H9 (cell line): ENCODE results near the gene BSG. TPM values are rescaled to one million over a fixed set of nuclear protein-coding genes. Genes with fewer than 3 reads are reported as not detected.

Experiments
- DNase-seq: peaks from one replicate; pipeline ENCODE4 v3.0.0-alpha.2; 2017
- H2AFZ ChIP-seq: one replicate; pipeline ENCODE4 v1.6.1; 2013; ENCODE audit warnings: mild to moderate bottlenecking, low read length, control low read depth, moderate library complexity
- H2AK5ac ChIP-seq: 2 replicates; pipeline ENCODE4 v1.6.1; 2013; ENCODE audit warnings: low read length, control low read depth, mixed read lengths; ENCODE audit not compliant: insufficient read length
- H2BK120ac ChIP-seq: one replicate; pipeline ENCODE4 v1.6.1; 2013; ENCODE audit warnings: low read depth, mild to moderate bottlenecking, low read length, control low read depth, inconsistent platforms; ENCODE audit not compliant: poor library complexity, severe bottlenecking
- H2BK12ac ChIP-seq: 2 replicates; pipeline ENCODE4 v1.6.1; 2013; ENCODE audit warnings: low read length, control low read depth, mixed read lengths, low read depth; ENCODE audit not compliant: insufficient read length
- H2BK15ac ChIP-seq: 2 replicates; pipeline ENCODE4 v1.6.1; 2013; ENCODE audit warnings: low read depth, low read length, control low read depth
- H2BK20ac ChIP-seq: one replicate; pipeline ENCODE4 v1.6.1; 2013; ENCODE audit warnings: low read depth, mild to moderate bottlenecking, low read length, control low read depth, inconsistent platforms; ENCODE audit not compliant: poor library complexity, severe bottlenecking
- H2BK5ac ChIP-seq: 2 replicates; pipeline ENCODE4 v1.6.1; 2013; ENCODE audit warnings: low read length, control low read depth, mixed read lengths; ENCODE audit not compliant: insufficient read length
- H3K14ac ChIP-seq: 2 replicates; pipeline ENCODE4 v1.6.1; 2013; ENCODE audit warnings: low read length, control low read depth; ENCODE audit not compliant: insufficient read depth
- H3K18ac ChIP-seq: 2 replicates; pipeline ENCODE4 v1.6.1; 2013; ENCODE audit warnings: low read depth, mild to moderate bottlenecking, mixed read lengths, low read length, control low read depth; ENCODE audit not compliant: insufficient read length
- H3K23ac ChIP-seq: 2 replicates; pipeline ENCODE4 v1.6.1; 2013; ENCODE audit warnings: low read length, control low read depth, mixed read lengths, low read depth; ENCODE audit not compliant: insufficient read length
- H3K23me2 ChIP-seq: 2 replicates; pipeline ENCODE4 v1.6.1; 2013; ENCODE audit warnings: low read depth, mild to moderate bottlenecking, mixed read lengths, low read length, control low read depth; ENCODE audit not compliant: insufficient read length, poor library complexity, severe bottlenecking
- H3K27ac ChIP-seq: 2 replicates; pipeline ENCODE4 v1.5.1; 2013; ENCODE audit warnings: low read length, control low read depth, mixed read lengths, low read depth; ENCODE audit not compliant: insufficient read length
- H3K27me3 ChIP-seq: 2 replicates; pipeline ENCODE4 v1.6.1; 2013; ENCODE audit warnings: low read length, control low read depth, inconsistent platforms; ENCODE audit not compliant: insufficient read depth
- H3K4ac ChIP-seq: 2 replicates; pipeline ENCODE4 v1.6.1; 2013; ENCODE audit warnings: low read depth, mild to moderate bottlenecking, control low read depth, inconsistent platforms, low read length, moderate library complexity
- H3K4me1 ChIP-seq: 2 replicates; pipeline ENCODE4 v1.6.1; 2013; ENCODE audit warnings: low read length, control low read depth, inconsistent platforms; ENCODE audit not compliant: insufficient read depth
- H3K4me2 ChIP-seq: 2 replicates; pipeline ENCODE4 v1.6.1; 2013; ENCODE audit warnings: low read length, control low read depth, mixed read lengths; ENCODE audit not compliant: insufficient read length, insufficient read depth
- H3K56ac ChIP-seq: 2 replicates; pipeline ENCODE4 v1.6.1; 2013; ENCODE audit warnings: low read depth, mild to moderate bottlenecking, mixed read lengths, low read length, control low read depth; ENCODE audit not compliant: insufficient read length
- H3K79me1 ChIP-seq: 2 replicates; pipeline ENCODE4 v1.6.1; 2013; ENCODE audit warnings: low read depth, mild to moderate bottlenecking, moderate library complexity, low read length, control low read depth, inconsistent platforms; ENCODE audit not compliant: insufficient read depth, poor library complexity, severe bottlenecking
- H3K79me2 ChIP-seq: 2 replicates; pipeline ENCODE4 v1.6.1; 2013; ENCODE audit warnings: low read length, control low read depth, inconsistent platforms; ENCODE audit not compliant: insufficient read depth
- H3K9ac ChIP-seq: 2 replicates; pipeline ENCODE4 v1.6.1; 2013; ENCODE audit warnings: low read length, control low read depth, mixed read lengths; ENCODE audit not compliant: insufficient read length; ENCODE audit errors: extremely low read depth
- H3K9me3 ChIP-seq: one replicate; pipeline ENCODE4 v1.6.1; 2013; ENCODE audit warnings: low read depth, low read length, inconsistent platforms; ENCODE audit not compliant: control insufficient read depth
- H3T11ph ChIP-seq: one replicate; pipeline ENCODE4 v1.6.1; 2013; ENCODE audit warnings: mild to moderate bottlenecking, low read length, control low read depth, inconsistent platforms
- H4K20me1 ChIP-seq: one replicate; pipeline ENCODE4 v1.6.1; 2013; ENCODE audit not compliant: control insufficient read depth, insufficient read length, insufficient read depth
- H4K5ac ChIP-seq: 2 replicates; pipeline ENCODE4 v1.6.1; 2013; ENCODE audit warnings: low read depth, mild to moderate bottlenecking, mixed read lengths, low read length, control low read depth; ENCODE audit not compliant: insufficient read length
- H4K8ac ChIP-seq: replicated peaks from 2 replicates; pipeline ENCODE4 v1.6.1; 2013; ENCODE audit warnings: low read length, control low read depth, mixed read lengths, low read depth; ENCODE audit not compliant: insufficient read length
- H4K91ac ChIP-seq: 2 replicates; pipeline ENCODE4 v1.6.1; 2013; ENCODE audit warnings: low read depth, mild to moderate bottlenecking, moderate library complexity, mixed read lengths, low read length, control low read depth; ENCODE audit not compliant: insufficient read length
- H3K27ac Mint-ChIP-seq, 3 experiments: 2 replicates in 2 of 3; 3 replicates in 1 of 3; pipeline ENCODE4 v1.8.0; 2020 to 2021; ENCODE audit warnings: mixed read lengths in 3 of 3, mild to moderate bottlenecking in 1 of 3, moderate library complexity in 1 of 3
- H3K27me3 Mint-ChIP-seq: 2 replicates; pipeline ENCODE4 v1.8.0; 2021; ENCODE audit warnings: low read depth, mild to moderate bottlenecking, moderate library complexity, mixed read lengths
- H3K36me3 Mint-ChIP-seq, 3 experiments: 2 replicates in 2 of 3; 3 replicates in 1 of 3; pipeline ENCODE4 v1.8.0; 2020 to 2021; ENCODE audit warnings: low read depth in 3 of 3, mixed read lengths in 3 of 3; ENCODE audit not compliant: insufficient read depth in 1 of 3
- H3K4me1 Mint-ChIP-seq, 2 experiments: 2 replicates each; pipeline ENCODE4 v1.8.0; 2020; ENCODE audit warnings: mixed read lengths in 2 of 2
- H3K4me3 Mint-ChIP-seq, 2 experiments: 2 replicates in 1 of 2; 3 replicates in 1 of 2; pipeline ENCODE4 v1.8.0; 2020 to 2021; ENCODE audit warnings: mild to moderate bottlenecking in 2 of 2, mixed read lengths in 2 of 2, moderate library complexity in 1 of 2
- H3K9me3 Mint-ChIP-seq, 2 experiments: 2 replicates in 1 of 2; 3 replicates in 1 of 2; pipeline ENCODE4 v1.8.0; 2020; ENCODE audit warnings: mild to moderate bottlenecking in 2 of 2, mixed read lengths in 2 of 2, moderate library complexity in 1 of 2
- CTCF ChIP-seq: fragments of 200-600 bp; sonication (generic); conservative IDR thresholded peaks from 3 replicates; pipeline ENCODE4 v1.8.0; 2021; ENCODE audit warnings: antibody characterized with exemption, mild to moderate bottlenecking
- WGBS: extraction: QIAGEN DNeasy Blood & Tissue Kit; methylation state at CpG from one replicate; pipeline ENCODE4 v1.1.7; 2013; ENCODE audit warnings: missing lambda C conversion rate, low lambda C conversion rate, mixed read lengths; ENCODE audit not compliant: insufficient read length; ENCODE audit errors: extremely low coverage; 5-methylcytosine and 5-hydroxymethylcytosine counted together
- total RNA-seq: library from RNA; stranded (reverse); gene quantifications from 2 replicates; pipeline ENCODE4 v1.2.1, GENCODE V29; 2021

The BSG gene
- total RNA-seq, 1 experiment from 2014 or later = 715 TPM

DNA sequence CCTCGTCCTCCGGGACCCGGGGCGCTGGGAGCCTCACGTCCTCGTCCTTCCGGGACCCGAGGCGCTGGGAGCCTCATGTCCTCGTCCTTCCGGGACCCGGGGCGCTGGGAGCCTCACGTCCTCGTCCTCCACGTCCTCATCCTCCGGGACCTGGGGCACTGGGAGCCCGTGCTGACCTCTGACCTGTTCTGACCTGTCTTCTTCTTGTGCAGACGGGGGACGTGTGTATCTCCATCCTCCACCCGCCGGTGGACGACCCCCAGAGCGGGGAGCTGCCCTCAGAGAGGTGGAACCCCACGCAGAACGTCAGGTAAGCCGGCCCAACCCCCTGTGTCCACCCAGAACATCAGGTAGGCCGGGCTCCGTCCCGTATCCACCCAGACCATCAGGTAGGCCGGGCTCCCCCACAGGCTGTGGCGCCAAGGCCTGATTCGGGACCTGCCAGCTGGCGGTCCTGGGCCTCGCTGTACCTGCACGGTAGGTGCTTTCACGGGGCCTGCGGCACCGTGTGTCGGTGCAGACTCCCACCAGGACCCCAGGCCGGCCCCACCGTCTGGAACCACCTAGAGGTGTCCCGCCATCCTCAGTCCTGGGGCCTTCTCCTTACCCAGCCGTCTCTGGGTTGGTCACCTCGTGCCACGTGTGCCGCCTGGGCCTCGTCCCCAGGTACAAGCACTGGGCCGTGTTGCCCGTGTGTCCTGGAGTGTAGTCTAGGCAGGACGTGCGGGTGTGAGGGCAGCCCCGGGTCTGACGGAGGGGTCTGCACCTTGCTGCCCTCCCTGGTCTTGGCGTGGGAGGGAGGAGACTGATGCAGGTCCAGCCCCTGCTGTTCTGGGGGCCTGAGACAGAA, 36.1 kb upstream of the BSG start:
- Histone ChIP-seq H2AK5ac (no peak overlapping the region), H3K79me1 (peaks cover 8% of the 10 kb centered on the region), H3K23me2 (peaks cover 6% of the 10 kb centered on the region), H2BK20ac (no peak overlapping the region), H3K56ac (no peak overlapping the region), H4K8ac (no peak overlapping the region), H3K4me1 (no peaks in the 10 kb centered on the region), H3K18ac (no peak overlapping the region), H2BK120ac (no peak overlapping the region), H3K27me3 (no peaks in the 10 kb centered on the region), H3K23ac (no peak overlapping the region), H3K14ac (no peak overlapping the region), H3K4me2 (no peak overlapping the region), H2BK12ac (no peak overlapping the region), H3K27ac (no peak overlapping the region), H4K5ac (no peak overlapping the region), H3T11ph (no peak overlapping the region), H4K20me1 (no peaks in the 10 kb centered on the region), H2AFZ (no peak overlapping the region), H3K4ac (no peak overlapping the region), H3K9me3 (no peaks in the 10 kb centered on the region), H3K9ac (no peak overlapping the region), H4K91ac (no peak overlapping the region), H2BK15ac (no peak overlapping the region), H2BK5ac (no peak overlapping the region), H3K79me2 (peaks cover 13% of the 10 kb centered on the region; the same call in 1 of the 2 replicates)
- no CpG with 5 or more reads among the region's 55 CpGs for whole genome bisulfite sequencing
- Mint-ChIP-seq H3K36me3 (peaks cover 13 to 29% (median 26%) of the 10 kb centered on the region in 3 experiments), H3K9me3 (no peaks in the 10 kb centered on the region), H3K27me3 (no peaks in the 10 kb centered on the region), H3K4me1 (peaks cover 5 to 8% of the 10 kb centered on the region in 2 experiments), H3K27ac (no peak overlapping the region), H3K4me3 (no peak overlapping the region)
- TF ChIP-seq CTCF = no peak
- DNase-seq = no peak
